K562 (cell line): ENCODE results near the gene DOLPP1. TPM values are rescaled to one million over a fixed set of nuclear protein-coding genes. Genes with fewer than 3 reads are reported as not detected.

Source experiments
- ATF7 ChIP-seq: fragments of 450-650 bp; IDR thresholded peaks from 2 replicates; pipeline ENCODE4 v1.7.1; 2014; ENCODE audit warnings: mild to moderate bottlenecking, moderate library complexity
- CTCFL ChIP-seq: IDR thresholded peaks from 2 replicates; pipeline ENCODE4 v1.6.1; 2011; ENCODE audit warnings: borderline replicate concordance, low read depth, mild to moderate bottlenecking, moderate library complexity, low read length; ENCODE audit not compliant: insufficient read depth, poor library complexity, severe bottlenecking
- EP300 ChIP-seq: IDR thresholded peaks from 2 replicates; pipeline ENCODE4 v1.6.1; 2012; ENCODE audit warnings: low read length, improper control_type of control experiment
- HCFC1 ChIP-seq: IDR thresholded peaks from 2 replicates; pipeline ENCODE4 v1.6.1; 2012; ENCODE audit warnings: low read depth, low read length, improper control_type of control experiment
- KDM5B ChIP-seq: fragments of 200-600 bp; sonication (generic); IDR thresholded peaks from 2 replicates; pipeline ENCODE4 v1.6.1; 2012; ENCODE audit warnings: low read depth, mild to moderate bottlenecking, moderate library complexity, low read length, control low read depth, inconsistent platforms; ENCODE audit not compliant: insufficient replicate concordance
- L3MBTL2 ChIP-seq: fragments of 450-650 bp; IDR thresholded peaks from 2 replicates; pipeline ENCODE4 v1.6.1; 2016; ENCODE audit warnings: mild to moderate bottlenecking, moderate library complexity
- LARP7 ChIP-seq: fragments of 450-650 bp; IDR thresholded peaks from 2 replicates; pipeline ENCODE4 v1.6.1; 2016
- MED1 ChIP-seq: sonication (generic); formaldehyde crosslinking; IDR thresholded peaks from 2 replicates; pipeline ENCODE4 v1.8.1; 2023; ENCODE audit warnings: missing genetic modification reagents, borderline replicate concordance
- POLR2AphosphoS2 ChIP-seq: IDR thresholded peaks from 2 replicates; pipeline ENCODE4 v1.6.1; 2012; ENCODE audit warnings: low read length, improper control_type of control experiment
- SMC3 ChIP-seq: conservative IDR thresholded peaks from 2 replicates; pipeline ENCODE4 v1.6.1; 2011; ENCODE audit warnings: low read depth, low read length, improper control_type of control experiment; ENCODE audit not compliant: insufficient read depth
- SP1 ChIP-seq: sonication (generic); formaldehyde crosslinking; IDR thresholded peaks from 2 replicates; pipeline ENCODE4 v1.8.1; 2022; ENCODE audit warnings: mild to moderate bottlenecking, missing genetic modification reagents
- TRIM25 ChIP-seq: fragments of 450-650 bp; IDR thresholded peaks from 2 replicates; pipeline ENCODE4 v1.7.0; 2016; ENCODE audit warnings: borderline replicate concordance
- ZFP30 ChIP-seq: fragments of 250-450 bp; sonication (Bioruptor Pico); IDR thresholded peaks from 2 replicates; pipeline ENCODE4 v1.8.0; 2022; ENCODE audit warnings: moderate library complexity, mild to moderate bottlenecking, inconsistent platforms, borderline replicate concordance
- ZNF239 ChIP-seq: fragments of 250-450 bp; sonication (Bioruptor Pico); IDR thresholded peaks from 2 replicates; pipeline ENCODE4 v1.4.0; 2020; ENCODE audit warnings: mild to moderate bottlenecking
- ZNF274 ChIP-seq: IDR thresholded peaks from 2 replicates; pipeline ENCODE4 v1.6.1; 2011; ENCODE audit warnings: low read depth, mild to moderate bottlenecking, low read length, moderate library complexity, borderline replicate concordance
- ZNF584 ChIP-seq: fragments of 200-800 bp; sonication (Bioruptor generic); IDR thresholded peaks from 2 replicates; pipeline ENCODE4 v1.6.1; 2016; ENCODE audit warnings: low read depth, mild to moderate bottlenecking, missing genetic modification characterization, missing compliant biosample characterization
- polyA plus RNA-seq, 8 experiments: library from polyadenylated mRNA; depleted of rRNA in 4 of 8; stranded (reverse) in 5 of 8; unstranded in 3 of 8; fragments of >200 nt; fragmentation: Nextera tagmentation in 2 of 8; fragmentation: Illumina TruSeq in 1 of 8; extraction: Ambion mirVana in 2 of 8; extraction: Trizol in 1 of 8; gene quantifications; 2 replicates each; pipeline versions ENCODE4 v1.2.1 to v1.2.3, GENCODE V29; 2011 to 2014; ENCODE audit warnings: inconsistent platforms in 1 of 8, missing spikeins in 1 of 8
- total RNA-seq, 7 experiments: library from RNA; depleted of rRNA in 6 of 7; stranded (reverse); fragments of >200 nt in 6 of 7; fragmentation: Illumina TruSeq in 2 of 7; extraction: Trizol in 2 of 7; gene quantifications; 2 replicates each; pipeline versions ENCODE4 v1.2.1 to v1.2.3, GENCODE V29; 2011 to 2021; ENCODE audit warnings: low replicate concordance in 1 of 7
- TF ChIP-seq, protein P1 (sequence below): fragments of 450-650 bp; formaldehyde crosslinking; IDR thresholded peaks from 2 replicates; pipeline ENCODE4 v1.4.0; 2022; ENCODE audit warnings: missing genetic modification characterization
- TF ChIP-seq, protein P2 (sequence below): fragments of 250-450 bp; sonication (Bioruptor Pico); IDR thresholded peaks from 2 replicates; pipeline ENCODE4 v1.8.0; 2021; ENCODE audit warnings: mild to moderate bottlenecking, moderate library complexity
- TF ChIP-seq, protein P3 (sequence below): fragments of 250-450 bp; sonication (Bioruptor Pico); IDR thresholded peaks from 2 replicates; pipeline ENCODE4 v1.8.0; 2022; ENCODE audit warnings: inconsistent platforms

DOLPP1 gene
- total and polyA plus RNA-seq, 9 of the 15 experiments (the other 6 are each of a cell fraction or from before 2014, with no cell fraction given): 3.0 to 39.8 (median 30.5) TPM

- TF ChIP-seq EP300: 0 out of 2 replicates have a peak, but pooled peaks have one; percentile 21
- peak; percentile 84 for TF ChIP-seq SMC3
- TF ChIP-seq ZNF274: no peak
- TF ChIP-seq, protein P1, sequence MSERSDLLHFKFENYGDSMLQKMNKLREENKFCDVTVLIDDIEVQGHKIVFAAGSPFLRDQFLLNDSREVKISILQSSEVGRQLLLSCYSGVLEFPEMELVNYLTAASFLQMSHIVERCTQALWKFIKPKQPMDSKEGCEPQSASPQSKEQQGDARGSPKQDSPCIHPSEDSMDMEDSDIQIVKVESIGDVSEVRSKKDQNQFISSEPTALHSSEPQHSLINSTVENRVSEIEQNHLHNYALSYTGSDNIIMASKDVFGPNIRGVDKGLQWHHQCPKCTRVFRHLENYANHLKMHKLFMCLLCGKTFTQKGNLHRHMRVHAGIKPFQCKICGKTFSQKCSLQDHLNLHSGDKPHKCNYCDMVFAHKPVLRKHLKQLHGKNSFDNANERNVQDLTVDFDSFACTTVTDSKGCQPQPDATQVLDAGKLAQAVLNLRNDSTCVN: no peak
- TF ChIP-seq, protein P2, sequence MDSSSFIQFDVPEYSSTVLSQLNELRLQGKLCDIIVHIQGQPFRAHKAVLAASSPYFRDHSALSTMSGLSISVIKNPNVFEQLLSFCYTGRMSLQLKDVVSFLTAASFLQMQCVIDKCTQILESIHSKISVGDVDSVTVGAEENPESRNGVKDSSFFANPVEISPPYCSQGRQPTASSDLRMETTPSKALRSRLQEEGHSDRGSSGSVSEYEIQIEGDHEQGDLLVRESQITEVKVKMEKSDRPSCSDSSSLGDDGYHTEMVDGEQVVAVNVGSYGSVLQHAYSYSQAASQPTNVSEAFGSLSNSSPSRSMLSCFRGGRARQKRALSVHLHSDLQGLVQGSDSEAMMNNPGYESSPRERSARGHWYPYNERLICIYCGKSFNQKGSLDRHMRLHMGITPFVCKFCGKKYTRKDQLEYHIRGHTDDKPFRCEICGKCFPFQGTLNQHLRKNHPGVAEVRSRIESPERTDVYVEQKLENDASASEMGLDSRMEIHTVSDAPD: no peak
- TF ChIP-seq ZNF239: no peak
- TF ChIP-seq KDM5B: no peak
- TF ChIP-seq HCFC1: peak; percentile 21; the same call in 1 of the 2 replicates
- TF ChIP-seq, protein P3, sequence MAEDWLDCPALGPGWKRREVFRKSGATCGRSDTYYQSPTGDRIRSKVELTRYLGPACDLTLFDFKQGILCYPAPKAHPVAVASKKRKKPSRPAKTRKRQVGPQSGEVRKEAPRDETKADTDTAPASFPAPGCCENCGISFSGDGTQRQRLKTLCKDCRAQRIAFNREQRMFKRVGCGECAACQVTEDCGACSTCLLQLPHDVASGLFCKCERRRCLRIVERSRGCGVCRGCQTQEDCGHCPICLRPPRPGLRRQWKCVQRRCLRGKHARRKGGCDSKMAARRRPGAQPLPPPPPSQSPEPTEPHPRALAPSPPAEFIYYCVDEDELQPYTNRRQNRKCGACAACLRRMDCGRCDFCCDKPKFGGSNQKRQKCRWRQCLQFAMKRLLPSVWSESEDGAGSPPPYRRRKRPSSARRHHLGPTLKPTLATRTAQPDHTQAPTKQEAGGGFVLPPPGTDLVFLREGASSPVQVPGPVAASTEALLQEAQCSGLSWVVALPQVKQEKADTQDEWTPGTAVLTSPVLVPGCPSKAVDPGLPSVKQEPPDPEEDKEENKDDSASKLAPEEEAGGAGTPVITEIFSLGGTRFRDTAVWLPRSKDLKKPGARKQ (CRISPR knock-in tag): no peak
- TF ChIP-seq LARP7: no peak
- peak; percentile 34; the same call in 1 of the 2 replicates for TF ChIP-seq ATF7
- TF ChIP-seq ZNF584: no peak
- no peak for TF ChIP-seq ZFP30
- no peak for TF ChIP-seq TRIM25
- TF ChIP-seq CTCFL: peak; percentile 95
- TF ChIP-seq SP1: 0 out of 2 replicates have a peak, but pooled peaks have one; percentile 29
- TF ChIP-seq POLR2AphosphoS2: no peak
- no peak for TF ChIP-seq L3MBTL2
- TF ChIP-seq MED1 (CRISPR knock-in tag): no peak
Measured at GRCh38 chr9:129131300-129132145, 50.6 kb downstream of the DOLPP1 start (continued).
